ENCODE measurements around the gene ADO. TPM values are rescaled to one million over a fixed set of nuclear protein-coding genes. Genes with fewer than 3 reads are reported as not detected.
A peak's percentile ranks its signal among the peaks of the same experiment; 100 is the strongest.

Gene ADO
- total and polyA plus RNA-seq, 10 of the 15 experiments (the other 5 are each of a cell fraction or from before 2014, with no cell fraction given) = 4.3 to 44.6 (median 18.7) TPM

DNA sequence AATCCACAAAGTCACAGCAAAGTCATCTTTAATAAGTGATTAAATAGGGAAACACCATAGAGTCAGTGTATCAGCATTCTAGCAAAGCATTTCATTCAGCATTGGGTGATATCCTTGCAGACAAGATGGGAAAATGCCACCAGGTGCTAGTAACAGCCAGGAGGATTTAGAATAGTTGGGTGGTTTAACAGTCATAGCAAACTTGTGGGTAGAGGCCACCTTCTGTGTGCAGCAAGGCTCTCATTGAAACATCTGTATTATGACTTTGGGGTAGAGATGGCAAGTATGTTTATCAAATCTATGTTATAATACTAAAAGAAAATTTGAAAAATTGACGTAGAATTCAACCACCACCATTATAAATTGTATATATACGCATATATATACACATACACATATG lies 26.4 kb upstream of the ADO start (continued):
- TF ChIP-seq IRF4 (IDR thresholded peaks at IDR 0.05; ENCODE audit: low read depth, low read length) (0 out of 2 replicates have a peak, but pooled peaks have one; percentile 40), BHLHE40 (IDR thresholded peaks at IDR 0.05; ENCODE audit: borderline replicate concordance in 1 of 2, low read depth in 2 of 2, low read length in 1 of 2) (no peak), CREB1 (IDR thresholded peaks at IDR 0.05; ENCODE audit: low read depth) (no peak), TCF7 (IDR thresholded peaks at IDR 0.05; ENCODE audit: borderline replicate concordance) (no peak), RELA (IDR thresholded peaks at IDR 0.05; ENCODE audit: borderline replicate concordance, partially characterized antibody) (no peak), SREBF1 (IDR thresholded peaks at IDR 0.05; ENCODE audit: low read length) (no peak), RUNX3 (IDR thresholded peaks at IDR 0.05; ENCODE audit: low read length) (peak; percentile 78), NFIC (IDR thresholded peaks at IDR 0.05; ENCODE audit: low read depth, low read length) (peak; percentile 60; the same call in 1 of the 2 replicates), IKZF2 (IDR thresholded peaks at IDR 0.05) (0 out of 4 replicates have a peak, but pooled peaks have one; percentile 21 to 24)
- TF ChIP-seq, protein P1, sequence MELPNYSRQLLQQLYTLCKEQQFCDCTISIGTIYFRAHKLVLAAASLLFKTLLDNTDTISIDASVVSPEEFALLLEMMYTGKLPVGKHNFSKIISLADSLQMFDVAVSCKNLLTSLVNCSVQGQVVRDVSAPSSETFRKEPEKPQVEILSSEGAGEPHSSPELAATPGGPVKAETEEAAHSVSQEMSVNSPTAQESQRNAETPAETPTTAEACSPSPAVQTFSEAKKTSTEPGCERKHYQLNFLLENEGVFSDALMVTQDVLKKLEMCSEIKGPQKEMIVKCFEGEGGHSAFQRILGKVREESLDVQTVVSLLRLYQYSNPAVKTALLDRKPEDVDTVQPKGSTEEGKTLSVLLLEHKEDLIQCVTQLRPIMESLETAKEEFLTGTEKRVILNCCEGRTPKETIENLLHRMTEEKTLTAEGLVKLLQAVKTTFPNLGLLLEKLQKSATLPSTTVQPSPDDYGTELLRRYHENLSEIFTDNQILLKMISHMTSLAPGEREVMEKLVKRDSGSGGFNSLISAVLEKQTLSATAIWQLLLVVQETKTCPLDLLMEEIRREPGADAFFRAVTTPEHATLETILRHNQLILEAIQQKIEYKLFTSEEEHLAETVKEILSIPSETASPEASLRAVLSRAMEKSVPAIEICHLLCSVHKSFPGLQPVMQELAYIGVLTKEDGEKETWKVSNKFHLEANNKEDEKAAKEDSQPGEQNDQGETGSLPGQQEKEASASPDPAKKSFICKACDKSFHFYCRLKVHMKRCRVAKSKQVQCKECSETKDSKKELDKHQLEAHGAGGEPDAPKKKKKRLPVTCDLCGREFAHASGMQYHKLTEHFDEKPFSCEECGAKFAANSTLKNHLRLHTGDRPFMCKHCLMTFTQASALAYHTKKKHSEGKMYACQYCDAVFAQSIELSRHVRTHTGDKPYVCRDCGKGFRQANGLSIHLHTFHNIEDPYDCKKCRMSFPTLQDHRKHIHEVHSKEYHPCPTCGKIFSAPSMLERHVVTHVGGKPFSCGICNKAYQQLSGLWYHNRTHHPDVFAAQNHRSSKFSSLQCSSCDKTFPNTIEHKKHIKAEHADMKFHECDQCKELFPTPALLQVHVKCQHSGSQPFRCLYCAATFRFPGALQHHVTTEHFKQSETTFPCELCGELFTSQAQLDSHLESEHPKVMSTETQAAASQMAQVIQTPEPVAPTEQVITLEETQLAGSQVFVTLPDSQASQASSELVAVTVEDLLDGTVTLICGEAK (IDR thresholded peaks at IDR 0.05; ENCODE audit: borderline replicate concordance) = no peak
